ENCODE results near the gene MFSD2B. TPM values are rescaled to one million over a fixed set of nuclear protein-coding genes. Genes with fewer than 3 reads are reported as not detected.
"Not testable (repeated sequence)": the region's sequence is repeated elsewhere in the genome, so short reads cannot be mapped to it uniquely, and the experiment has no call there.

MFSD2B gene
- total and polyA plus RNA-seq, 5 experiments from 2014 or later: 0.14 to 0.44 TPM; not detected in 3

DNA sequence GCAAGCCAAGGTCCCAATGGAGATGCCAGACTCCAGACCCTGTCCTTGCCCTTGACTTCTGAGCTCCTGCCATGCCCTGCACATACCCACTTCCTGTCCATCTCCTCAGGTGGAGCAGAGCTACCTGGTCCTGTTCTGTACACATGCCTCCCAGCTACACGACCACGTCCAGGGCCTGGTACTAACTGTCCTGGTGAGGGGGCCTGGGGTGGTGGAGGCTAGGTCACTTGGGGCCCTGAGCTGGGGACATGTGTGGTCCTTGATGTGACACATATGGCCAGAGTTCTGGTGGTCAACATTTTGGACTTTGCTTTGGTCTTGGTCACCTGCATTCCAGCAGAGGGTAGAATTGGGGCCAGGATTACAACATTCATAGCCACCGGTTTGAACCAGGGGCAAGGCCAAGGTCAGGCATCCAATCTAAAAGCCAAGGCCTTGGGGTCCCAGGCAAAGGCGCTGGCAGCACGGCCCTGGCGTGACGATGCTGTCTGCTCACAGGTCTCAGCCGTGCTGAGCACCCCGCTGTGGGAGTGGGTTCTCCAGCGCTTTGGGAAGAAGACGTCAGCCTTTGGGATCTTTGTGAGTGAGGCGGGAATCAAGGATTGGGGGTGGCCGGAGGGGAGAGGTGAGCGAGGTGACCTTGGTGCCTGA is 12.6 kb downstream of the MFSD2B start:
- POLR2A ChIA-PET: interaction anchor here (1.4 kb wide), 1 partner anchor 12 kb away, joined by 8 read pairs; no protein-coding TSS in a partner anchor
- Mint-ChIP-seq H3K27me3 (peaks cover 0 to 3% (median 0%) of the 10 kb centered on the region in 5 donors), H3K9me3 (no peaks in the 10 kb centered on the region), H3K4me3 (no peak overlapping the region), H3K27ac (no peak overlapping the region), H3K36me3 (peaks cover 0 to 33% (median 3%) of the 10 kb centered on the region in 3 donors), H3K4me1 (peaks cover 0 to 10% (median 3%) of the 10 kb centered on the region in 4 donors)
- DNase-seq: no peak
- ATAC-seq: no peak

- POLR2A ChIA-PET: interaction anchor here (1.4 kb wide), 1 partner anchor 11 kb away, joined by 8 read pairs; no protein-coding TSS in a partner anchor
- ATAC-seq: no peak
- H3K36me3 Mint-ChIP-seq: peaks cover 0 to 38% (median 4%) of the 10 kb centered on the region in 3 donors
- H3K4me3 Mint-ChIP-seq: no peak overlapping the region
- DNase-seq: no peak
- H3K27ac Mint-ChIP-seq: peak overlapping the region in 1 of 10 donors; percentile 35
- H3K9me3 Mint-ChIP-seq: no peaks in the 10 kb centered on the region
- peaks cover 0 to 2% (median 0%) of the 10 kb centered on the region in 5 donors for H3K27me3 Mint-ChIP-seq
- peaks cover 0 to 8% (median 3%) of the 10 kb centered on the region in 4 donors for H3K4me1 Mint-ChIP-seq
Observed at GRCh38 chr2:24022975-24023575, 13.2 kb downstream of the MFSD2B start.

DNA sequence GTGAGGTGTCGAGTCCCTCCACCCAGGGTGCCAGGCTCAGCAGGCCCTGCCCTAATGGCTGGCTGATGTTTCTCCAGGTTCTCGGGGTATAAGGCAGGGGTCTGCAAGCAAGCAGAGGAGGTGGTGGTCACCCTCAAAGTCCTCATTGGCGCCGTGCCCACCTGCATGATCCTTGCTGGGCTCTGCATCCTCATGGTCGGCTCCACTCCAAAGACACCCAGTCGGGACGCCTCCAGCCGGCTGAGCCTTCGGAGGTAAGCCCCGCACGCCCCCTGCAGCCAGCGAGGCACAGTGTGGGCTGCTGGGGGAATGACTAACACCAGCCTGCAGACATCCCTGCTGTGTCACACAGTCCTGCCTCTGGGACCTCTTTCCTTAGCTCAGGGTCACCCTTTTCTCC is 14.1 kb downstream of the MFSD2B start:
- peak overlapping the region in 1 of 10 donors; percentile 87 for H3K27ac Mint-ChIP-seq
- H3K36me3 Mint-ChIP-seq: peaks cover 0 to 48% (median 7%) of the 10 kb centered on the region in 3 donors

GRCh38 chr2:24024996-24025663 is 15.2 kb downstream of the MFSD2B start:
- DNase-seq (no peak), ATAC-seq (no peak)
- Mint-ChIP-seq H3K36me3 (peaks cover 0 to 59% (median 15%) of the 10 kb centered on the region in 3 donors), H3K4me1 (peaks cover 0 to 8% (median 3%) of the 10 kb centered on the region in 4 donors), H3K4me3 (no peak overlapping the region), H3K27ac (peak overlapping the region in 1 of 10 donors; percentile 87), H3K9me3 (no peaks in the 10 kb centered on the region), H3K27me3 (no peaks in the 10 kb centered on the region)
- POLR2A ChIA-PET: no interaction called here

More for the DNA sequence above, 14.1 kb downstream of the MFSD2B start:
- no peak for DNase-seq
- peaks cover 0 to 8% (median 3%) of the 10 kb centered on the region in 4 donors for H3K4me1 Mint-ChIP-seq
- H3K9me3 Mint-ChIP-seq: no peaks in the 10 kb centered on the region
- no peak overlapping the region for H3K4me3 Mint-ChIP-seq
- POLR2A ChIA-PET: no interaction called here
- H3K27me3 Mint-ChIP-seq: no peaks in the 10 kb centered on the region
- ATAC-seq: no peak

DNA sequence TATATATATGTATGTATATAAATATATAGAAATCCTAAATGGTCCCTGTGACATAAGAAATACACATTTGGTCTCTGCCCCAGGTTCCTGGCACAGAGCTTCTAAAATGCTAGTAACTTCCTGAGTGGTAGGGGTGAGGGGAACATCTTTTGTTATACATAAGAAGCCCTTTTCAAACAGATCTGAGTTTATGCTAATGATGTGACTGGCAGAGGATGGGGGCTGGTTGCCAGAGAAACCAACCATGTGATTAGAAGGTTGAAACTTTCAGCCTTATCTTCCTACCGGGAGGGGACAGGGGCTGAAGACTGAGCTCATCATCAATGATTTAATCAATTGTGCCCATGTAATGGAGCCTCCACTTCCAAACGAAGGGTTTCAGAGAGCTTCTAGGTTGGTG is 16.3 kb downstream of the MFSD2B start:
- no peak for DNase-seq
- Mint-ChIP-seq H3K4me3 (no peak overlapping the region), H3K4me1 (peaks cover 0 to 10% (median 3%) of the 10 kb centered on the region in 4 donors), H3K27ac (no peak overlapping the region), H3K9me3 (no peaks in the 10 kb centered on the region), H3K36me3 (peaks cover 0 to 68% (median 22%) of the 10 kb centered on the region in 3 donors), H3K27me3 (no peaks in the 10 kb centered on the region)
- ATAC-seq: no peak
- POLR2A ChIA-PET: interaction anchor here (0.9 kb wide), 1 partner anchor 21 kb away, joined by 3 read pairs; the partner anchor contains the start of gene WDCP

GRCh38 chr2:24038786-24039499 is 29.1 kb downstream of the MFSD2B start:
- no peak for ATAC-seq
- H3K4me3 Mint-ChIP-seq: no peak overlapping the region
- no peak overlapping the region for H3K27ac Mint-ChIP-seq
- H3K27me3 Mint-ChIP-seq: no peaks in the 10 kb centered on the region
- POLR2A ChIA-PET: no interaction called here
- peaks cover 0 to 37% (median 18%) of the 10 kb centered on the region in 3 donors for H3K36me3 Mint-ChIP-seq
- peaks cover 6 to 18% (median 15%) of the 10 kb centered on the region in 4 donors for H3K4me1 Mint-ChIP-seq
- no peaks in the 10 kb centered on the region for H3K9me3 Mint-ChIP-seq
- DNase-seq: no peak

DNA sequence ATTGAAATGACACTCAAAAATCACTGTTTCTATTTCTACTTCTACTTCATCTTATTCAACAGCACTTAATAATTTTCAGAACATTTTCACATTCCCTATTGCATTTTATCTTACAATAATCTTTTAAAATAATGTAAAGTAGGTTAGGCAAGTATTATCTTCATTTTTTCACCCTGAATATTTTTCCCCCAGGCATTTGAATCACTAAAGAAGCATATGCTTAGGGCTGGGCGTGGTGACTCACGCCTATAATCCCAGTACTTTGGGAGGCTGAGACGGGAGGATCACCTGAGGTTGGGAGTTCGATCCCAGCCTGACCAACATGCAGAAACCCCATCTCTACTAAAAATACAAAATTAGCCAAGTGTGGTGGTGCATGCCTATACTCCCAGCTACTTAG is 30.6 kb downstream of the MFSD2B start:
- POLR2A ChIA-PET: no interaction called here
- ATAC-seq (no peak), DNase-seq (no peak)
- Mint-ChIP-seq H3K4me3 (no peak overlapping the region), H3K27ac (no peak overlapping the region), H3K9me3 (no peaks in the 10 kb centered on the region), H3K36me3 (peaks cover 0 to 37% (median 18%) of the 10 kb centered on the region in 3 donors), H3K27me3 (no peaks in the 10 kb centered on the region), H3K4me1 (peaks cover 10 to 25% (median 19%) of the 10 kb centered on the region in 4 donors)

- H3K9me3 Mint-ChIP-seq, DNase-seq, H3K27me3 Mint-ChIP-seq, ATAC-seq, H3K4me3 Mint-ChIP-seq: not testable (repeated sequence)
- peak overlapping the region in 1 of 10 donors; percentile 62 for H3K27ac Mint-ChIP-seq
- H3K36me3 Mint-ChIP-seq: peaks cover 0 to 17% (median 14%) of the 10 kb centered on the region in 3 donors
- H3K4me1 Mint-ChIP-seq: peaks cover 14 to 33% (median 28%) of the 10 kb centered on the region in 4 donors
- POLR2A ChIA-PET: interaction anchor here (0.7 kb wide), 2 partner anchors 15 to 58 kb away, joined by 3 read pairs; no protein-coding TSS in a partner anchor
Observed at GRCh38 chr2:24043133-24043532, 33.2 kb downstream of the MFSD2B start.

DNA sequence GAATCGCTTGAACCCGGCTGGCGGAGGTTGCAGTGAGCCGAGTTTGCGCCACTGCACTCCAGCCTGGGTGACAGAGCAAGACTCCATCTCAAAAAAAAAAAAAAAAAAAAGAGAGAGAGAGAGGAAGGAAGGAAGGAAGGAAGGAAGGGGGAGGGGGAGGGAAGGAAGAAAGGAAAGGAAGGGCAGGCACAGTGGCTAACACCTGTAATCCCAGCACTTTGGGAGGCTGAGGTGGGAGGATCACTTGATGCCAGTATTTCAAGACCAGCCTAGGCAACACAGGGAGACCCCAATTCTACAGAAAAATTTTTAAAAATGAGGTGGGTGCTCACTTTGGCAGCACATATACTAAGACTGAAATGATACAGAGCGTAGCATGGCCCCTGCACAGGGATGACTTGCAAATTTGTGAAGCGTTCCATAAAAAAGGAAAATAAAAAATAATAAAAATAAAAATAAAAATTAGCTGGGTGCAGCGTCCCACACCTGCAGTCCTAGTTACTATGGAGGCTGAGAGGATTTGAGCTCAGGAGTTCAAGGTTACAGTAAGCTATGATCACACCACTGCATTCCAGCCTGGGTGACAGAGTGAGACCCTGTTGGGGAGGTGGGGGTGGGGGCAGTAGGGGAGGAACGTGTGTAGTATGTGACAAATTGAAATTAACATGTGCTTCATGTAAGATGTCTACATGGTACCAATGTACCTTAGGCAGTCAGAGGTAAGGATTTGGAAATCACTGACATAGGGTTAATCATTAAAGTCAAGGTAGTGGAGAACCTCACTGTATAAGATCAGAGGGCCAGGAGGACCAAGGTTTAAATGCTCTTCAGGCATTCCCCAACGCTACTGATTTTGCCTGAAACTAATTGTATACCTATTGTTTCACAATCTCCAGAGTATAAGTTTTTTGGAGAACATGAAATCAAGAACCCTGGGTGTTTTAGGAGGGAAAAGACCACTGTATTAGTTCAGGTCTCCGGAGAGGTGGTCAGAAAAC is 35.9 kb downstream of the MFSD2B start:
- Mint-ChIP-seq H3K27ac (peak overlapping the region in 2 of 10 donors; percentile 24 to 27), H3K36me3 (peaks cover 0 to 4% (median 0%) of the 10 kb centered on the region in 3 donors), H3K9me3 (no peaks in the 10 kb centered on the region), H3K27me3 (peaks cover 0 to 5% (median 1%) of the 10 kb centered on the region in 5 donors), H3K4me1 (peaks cover 12 to 37% (median 30%) of the 10 kb centered on the region in 4 donors), H3K4me3 (peak overlapping the region in 9 of 10 donors; percentile 93 to 99 (median 96))
- POLR2A ChIA-PET: interaction anchor here (6.7 kb wide), 1 partner anchor 32 kb away, joined by 48 read pairs; the partner anchor contains the start of gene SF3B6
- DNase-seq: no peak
- ATAC-seq: no peak

DNA sequence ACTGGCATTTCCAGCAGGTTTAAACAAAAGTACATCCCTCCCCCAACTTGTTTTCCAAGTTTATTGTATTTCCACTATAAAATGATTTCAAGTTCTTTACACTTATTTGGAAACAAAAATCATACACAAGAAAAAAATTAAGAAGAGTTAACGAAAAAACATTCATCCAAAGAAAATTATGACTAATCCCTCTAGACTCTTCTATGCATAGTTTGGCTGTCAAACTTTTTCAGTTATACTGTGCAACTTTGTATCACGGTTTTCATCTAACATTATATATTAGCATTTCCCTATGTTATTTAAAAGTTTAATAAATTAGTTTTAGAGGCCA is 36.7 kb downstream of the MFSD2B start:
- H3K27me3 Mint-ChIP-seq: peaks cover 0 to 5% (median 1%) of the 10 kb centered on the region in 5 donors
- POLR2A ChIA-PET: interaction anchor here (1.0 to 6.7 kb wide), 7 partner anchors 12 to 120 kb away, joined by 3 to 48 read pairs (median 4); partner anchors contain the start of genes ATAD2B, SF3B6 and TP53I3

More for the DNA sequence above, 36.7 kb downstream of the MFSD2B start:
- DNase-seq (no peak), ATAC-seq (no peak)
- Mint-ChIP-seq H3K9me3 (no peaks in the 10 kb centered on the region), H3K4me1 (peaks cover 12 to 35% (median 30%) of the 10 kb centered on the region in 4 donors), H3K36me3 (peaks cover 0 to 4% (median 0%) of the 10 kb centered on the region in 3 donors), H3K4me3 (peak overlapping the region; percentile 93 to 99 (median 96)), H3K27ac (peak overlapping the region in 4 of 10 donors; percentile 83 to 96 (median 90))

All from naive thymus-derived CD8-positive, alpha-beta T cell (primary cell).